ENCODE data around the gene PELI2.

The PELI2 gene

DNA sequence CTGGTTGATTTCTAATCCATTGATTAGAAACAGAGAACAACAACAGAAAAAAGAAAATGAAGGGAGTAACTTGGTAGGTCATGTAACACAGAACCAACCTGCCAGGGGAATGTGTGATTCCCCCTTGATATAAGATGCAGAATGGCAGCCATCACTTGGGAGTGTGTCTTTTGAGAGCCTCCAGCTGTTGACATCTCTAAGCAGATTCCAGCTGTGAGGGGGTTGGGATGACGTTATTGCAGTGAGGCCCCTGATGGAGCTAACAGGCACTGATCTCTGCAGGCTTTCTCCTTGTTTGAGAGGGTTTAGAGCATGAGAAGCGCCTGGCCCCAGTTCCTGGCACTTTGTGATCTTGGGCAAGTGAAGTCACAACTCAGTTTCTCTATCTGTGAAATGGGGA lies 124.9 kb downstream of the PELI2 start:
- Histone ChIP-seq H3K27ac (ENCODE audit: low read depth, low read length) (no peak overlapping the region), H3K36me3 (ENCODE audit: insufficient read depth, low read length) (no peaks in the 10 kb centered on the region), H3K79me2 (ENCODE audit: control insufficient read depth, insufficient read depth, low read length, unreplicated experiment) (no peaks in the 10 kb centered on the region), H3K27me3 (ENCODE audit: insufficient read depth, low read length) (no peaks in the 10 kb centered on the region), H3K4me1 (ENCODE audit: control insufficient read depth, insufficient read depth, low read length, unreplicated experiment) (peaks cover 29% of the 10 kb centered on the region), H3K4me3 (ENCODE audit: low read depth, low read length) (no peak overlapping the region), H2AFZ (ENCODE audit: low read length, unreplicated experiment) (no peak overlapping the region)

DNA sequence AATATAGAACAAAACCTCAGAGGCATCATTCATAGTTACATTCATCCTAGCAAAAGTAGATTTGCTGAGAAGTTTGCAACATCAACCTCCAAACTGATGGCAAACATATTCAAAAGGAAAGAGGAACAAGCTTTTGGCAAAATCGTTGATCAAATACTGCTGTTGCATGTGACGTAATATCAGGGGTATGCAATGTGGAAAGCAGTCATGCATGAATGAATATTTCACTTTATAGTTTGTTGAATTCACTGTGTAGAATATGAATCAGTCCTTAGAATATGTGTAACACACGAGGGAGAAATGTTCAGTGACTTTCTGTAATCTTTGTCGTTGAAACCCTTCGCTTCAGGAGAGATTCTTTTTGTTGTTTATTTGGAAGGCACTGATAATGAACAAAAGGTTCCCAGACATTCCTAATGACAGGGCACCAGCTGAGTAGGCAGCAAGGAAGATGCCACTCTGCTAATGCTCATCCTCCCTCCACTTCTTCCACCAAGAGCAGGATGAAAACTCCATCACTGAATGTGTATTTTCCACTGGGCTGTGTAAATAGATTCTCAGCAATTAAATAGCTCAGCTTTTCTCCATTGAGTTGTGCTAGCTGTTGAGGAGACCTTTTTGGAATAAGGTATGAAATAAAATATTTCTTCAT lies 126.1 kb downstream of the PELI2 start:
- Histone ChIP-seq H3K27me3 (ENCODE audit: insufficient read depth, low read length) (no peaks in the 10 kb centered on the region), H2AFZ (ENCODE audit: low read length, unreplicated experiment) (peak overlapping the region; percentile 70), H3K36me3 (ENCODE audit: insufficient read depth, low read length) (no peaks in the 10 kb centered on the region), H3K79me2 (ENCODE audit: control insufficient read depth, insufficient read depth, low read length, unreplicated experiment) (no peaks in the 10 kb centered on the region), H3K4me1 (ENCODE audit: control insufficient read depth, insufficient read depth, low read length, unreplicated experiment) (peaks cover 29% of the 10 kb centered on the region), H3K4me3 (ENCODE audit: low read depth, low read length) (peak overlapping the region; percentile 22; the same call in 1 of the 2 replicates), H3K27ac (ENCODE audit: low read depth, low read length) (peak overlapping the region; percentile 68)

DNA sequence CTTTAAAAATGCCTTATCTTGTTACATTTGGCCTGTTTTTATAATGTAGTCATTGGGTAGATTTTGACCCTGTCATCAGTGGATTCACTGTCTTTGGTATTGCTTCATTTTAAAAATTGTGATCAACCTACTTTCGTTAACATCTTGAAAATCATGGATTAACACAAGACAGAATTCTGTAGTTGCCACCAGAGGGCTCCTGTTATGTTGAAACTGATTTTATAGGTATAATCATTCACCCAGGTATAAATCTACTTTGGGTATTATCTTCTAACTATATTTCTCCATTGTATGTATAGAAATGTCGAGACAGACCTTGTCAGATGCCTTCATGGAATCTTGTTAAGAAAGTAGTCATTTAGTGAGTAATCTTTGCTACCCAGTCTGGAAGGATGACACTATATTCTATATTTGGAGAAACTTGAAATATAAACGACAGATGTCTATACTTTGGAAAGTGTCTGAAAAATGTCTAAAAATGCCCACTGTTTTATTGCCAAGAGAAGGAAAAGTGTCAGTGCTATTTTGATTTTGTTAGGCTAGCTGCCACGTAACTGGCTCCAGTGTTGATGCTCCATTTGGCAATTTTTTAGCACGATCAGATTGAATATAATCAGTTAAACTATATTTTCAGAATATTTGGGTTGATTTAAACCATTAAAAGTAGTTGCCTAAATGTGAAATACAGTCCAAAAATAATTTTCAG lies 129.4 kb downstream of the PELI2 start:
- Histone ChIP-seq H3K36me3 (ENCODE audit: insufficient read depth, low read length) (no peaks in the 10 kb centered on the region), H3K27ac (ENCODE audit: low read depth, low read length) (no peak overlapping the region), H3K4me1 (ENCODE audit: control insufficient read depth, insufficient read depth, low read length, unreplicated experiment) (peaks cover 16% of the 10 kb centered on the region), H3K27me3 (ENCODE audit: insufficient read depth, low read length) (no peaks in the 10 kb centered on the region), H2AFZ (ENCODE audit: low read length, unreplicated experiment) (no peak overlapping the region), H3K79me2 (ENCODE audit: control insufficient read depth, insufficient read depth, low read length, unreplicated experiment) (no peaks in the 10 kb centered on the region), H3K4me3 (ENCODE audit: low read depth, low read length) (no peak overlapping the region)

DNA sequence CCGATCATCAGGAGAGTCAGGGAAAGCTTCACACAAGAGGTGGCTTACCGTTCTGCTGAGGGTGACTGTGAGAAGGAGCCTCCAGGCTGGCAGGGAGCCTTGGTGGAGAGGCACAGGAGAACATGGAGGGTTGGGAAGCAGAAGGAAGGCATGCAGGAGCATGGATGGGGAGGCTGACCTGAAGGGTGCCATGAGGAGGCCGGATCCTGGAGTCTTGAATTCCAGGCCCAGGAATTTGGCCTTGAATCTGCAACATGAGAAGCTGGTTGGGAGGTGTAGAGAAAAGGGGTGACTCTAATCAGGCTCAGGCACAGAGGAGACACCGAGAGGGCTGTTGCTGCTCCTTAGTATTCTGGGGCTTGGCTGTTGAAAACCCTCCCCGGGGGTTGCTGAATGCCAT lies 130.2 kb downstream of the PELI2 start:
- Histone ChIP-seq H3K36me3 (ENCODE audit: insufficient read depth, low read length) (no peaks in the 10 kb centered on the region), H3K4me1 (ENCODE audit: control insufficient read depth, insufficient read depth, low read length, unreplicated experiment) (peaks cover 14% of the 10 kb centered on the region), H3K27me3 (ENCODE audit: insufficient read depth, low read length) (no peaks in the 10 kb centered on the region), H3K4me3 (ENCODE audit: low read depth, low read length) (no peak overlapping the region), H3K79me2 (ENCODE audit: control insufficient read depth, insufficient read depth, low read length, unreplicated experiment) (no peaks in the 10 kb centered on the region), H2AFZ (ENCODE audit: low read length, unreplicated experiment) (no peak overlapping the region), H3K27ac (ENCODE audit: low read depth, low read length) (no peak overlapping the region)

DNA sequence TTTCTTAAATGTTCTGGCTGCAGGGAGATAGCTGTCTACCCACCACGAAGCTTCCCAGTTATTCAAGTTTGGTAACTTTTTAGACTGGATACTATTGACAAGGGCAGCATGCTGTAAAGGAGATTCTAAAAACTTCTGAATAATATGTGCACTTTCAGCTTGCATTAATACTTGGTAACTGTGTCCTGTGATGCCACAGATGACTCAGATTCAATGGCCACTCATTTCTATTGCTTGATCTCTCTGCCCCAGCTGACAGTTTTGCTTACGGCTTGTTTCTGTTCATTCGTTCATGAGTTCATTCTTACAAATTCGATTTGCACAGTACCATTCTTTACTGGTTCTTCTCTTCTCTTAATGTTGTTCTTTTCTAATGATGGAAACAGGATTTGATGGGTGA lies 142.8 kb downstream of the PELI2 start:
- H3K27ac ChIP-seq (ENCODE audit: low read depth, low read length): no peak overlapping the region
- H3K4me1 ChIP-seq (ENCODE audit: control insufficient read depth, insufficient read depth, low read length, unreplicated experiment): no peaks in the 10 kb centered on the region
- no peaks in the 10 kb centered on the region for H3K79me2 ChIP-seq (ENCODE audit: control insufficient read depth, insufficient read depth, low read length, unreplicated experiment)
- H3K36me3 ChIP-seq (ENCODE audit: insufficient read depth, low read length): no peaks in the 10 kb centered on the region
- H3K27me3 ChIP-seq (ENCODE audit: insufficient read depth, low read length): no peaks in the 10 kb centered on the region
- no peak overlapping the region for H2AFZ ChIP-seq (ENCODE audit: low read length, unreplicated experiment)
- no peak overlapping the region for H3K4me3 ChIP-seq (ENCODE audit: low read depth, low read length)

DNA sequence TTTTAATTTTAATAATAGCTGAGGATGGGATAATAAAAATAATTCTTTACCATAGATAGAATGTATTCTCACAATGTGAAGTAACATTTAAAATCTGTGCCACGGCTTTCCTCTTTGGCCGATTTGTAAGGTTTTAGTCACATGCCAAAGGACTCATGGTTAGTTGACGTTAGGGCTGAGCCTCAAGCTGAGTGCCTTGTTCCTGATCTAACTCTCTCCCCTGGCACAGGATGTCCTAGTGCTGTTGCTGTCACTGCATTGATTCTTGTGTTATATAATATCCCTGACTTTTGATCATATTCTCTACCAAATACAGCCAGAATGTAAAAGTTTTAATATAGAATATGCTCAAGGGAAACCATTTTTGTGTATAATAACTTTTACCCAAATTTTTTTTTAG lies 144.3 kb downstream of the PELI2 start:
- Histone ChIP-seq H3K4me1 (ENCODE audit: control insufficient read depth, insufficient read depth, low read length, unreplicated experiment) (peaks cover under 1% of the 10 kb centered on the region), H3K27ac (ENCODE audit: low read depth, low read length) (no peak overlapping the region), H2AFZ (ENCODE audit: low read length, unreplicated experiment) (no peak overlapping the region), H3K27me3 (ENCODE audit: insufficient read depth, low read length) (no peaks in the 10 kb centered on the region), H3K36me3 (ENCODE audit: insufficient read depth, low read length) (no peaks in the 10 kb centered on the region), H3K4me3 (ENCODE audit: low read depth, low read length) (no peak overlapping the region), H3K79me2 (ENCODE audit: control insufficient read depth, insufficient read depth, low read length, unreplicated experiment) (no peaks in the 10 kb centered on the region)

DNA sequence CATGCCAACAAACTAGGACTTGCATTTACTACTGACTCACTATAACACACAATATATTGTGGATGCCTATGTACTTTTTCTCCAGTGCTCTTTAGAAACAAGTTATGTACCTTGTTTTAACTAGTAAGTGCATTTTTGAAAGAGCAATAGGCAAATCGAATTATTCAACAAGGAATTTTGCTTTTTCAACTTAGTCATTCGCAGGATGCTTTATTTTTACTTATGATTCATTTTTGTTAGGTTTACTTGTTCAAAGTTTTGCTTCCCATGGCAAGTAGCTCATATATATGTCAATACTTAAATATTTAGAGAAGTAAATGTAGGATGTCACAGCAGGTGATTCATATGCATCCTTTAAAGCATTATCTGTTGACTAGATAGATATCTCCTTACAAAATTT lies 149.8 kb downstream of the PELI2 start:
- H3K4me3 ChIP-seq (ENCODE audit: low read depth, low read length): no peak overlapping the region
- H3K79me2 ChIP-seq (ENCODE audit: control insufficient read depth, insufficient read depth, low read length, unreplicated experiment): no peaks in the 10 kb centered on the region
- no peaks in the 10 kb centered on the region for H3K36me3 ChIP-seq (ENCODE audit: insufficient read depth, low read length)
- H3K4me1 ChIP-seq (ENCODE audit: control insufficient read depth, insufficient read depth, low read length, unreplicated experiment): peaks cover 31% of the 10 kb centered on the region
- H2AFZ ChIP-seq (ENCODE audit: low read length, unreplicated experiment): no peak overlapping the region
- no peaks in the 10 kb centered on the region for H3K27me3 ChIP-seq (ENCODE audit: insufficient read depth, low read length)
- H3K27ac ChIP-seq (ENCODE audit: low read depth, low read length): peak overlapping the region; percentile 40

DNA sequence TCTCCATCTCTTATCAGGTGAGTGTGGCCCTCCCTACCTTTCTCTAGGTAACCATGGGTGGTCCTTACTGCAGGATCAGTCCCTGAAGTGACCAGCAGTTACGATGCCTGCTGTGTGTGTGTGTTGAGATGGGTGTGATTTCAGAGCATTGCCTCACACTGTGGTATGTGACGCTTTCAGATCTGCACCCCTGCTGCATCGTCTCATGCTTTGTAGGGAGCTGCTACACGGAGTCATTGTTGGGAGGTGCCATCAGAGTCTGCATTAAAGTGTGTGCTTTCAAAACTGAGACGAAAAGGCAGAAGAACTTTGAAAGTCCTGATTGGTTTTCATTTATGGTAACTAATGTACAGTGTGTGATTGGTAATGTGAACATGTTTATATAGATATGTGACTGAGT lies 150.5 kb downstream of the PELI2 start:
- Histone ChIP-seq H3K4me3 (ENCODE audit: low read depth, low read length) (no peak overlapping the region; the same call in 1 of the 2 replicates), H3K27me3 (ENCODE audit: insufficient read depth, low read length) (no peaks in the 10 kb centered on the region), H3K27ac (ENCODE audit: low read depth, low read length) (0 out of 2 replicates have a peak overlapping the region, but pooled peaks have one; percentile 21), H3K79me2 (ENCODE audit: control insufficient read depth, insufficient read depth, low read length, unreplicated experiment) (no peaks in the 10 kb centered on the region), H3K36me3 (ENCODE audit: insufficient read depth, low read length) (no peaks in the 10 kb centered on the region), H2AFZ (ENCODE audit: low read length, unreplicated experiment) (no peak overlapping the region), H3K4me1 (ENCODE audit: control insufficient read depth, insufficient read depth, low read length, unreplicated experiment) (peaks cover 37% of the 10 kb centered on the region)

DNA sequence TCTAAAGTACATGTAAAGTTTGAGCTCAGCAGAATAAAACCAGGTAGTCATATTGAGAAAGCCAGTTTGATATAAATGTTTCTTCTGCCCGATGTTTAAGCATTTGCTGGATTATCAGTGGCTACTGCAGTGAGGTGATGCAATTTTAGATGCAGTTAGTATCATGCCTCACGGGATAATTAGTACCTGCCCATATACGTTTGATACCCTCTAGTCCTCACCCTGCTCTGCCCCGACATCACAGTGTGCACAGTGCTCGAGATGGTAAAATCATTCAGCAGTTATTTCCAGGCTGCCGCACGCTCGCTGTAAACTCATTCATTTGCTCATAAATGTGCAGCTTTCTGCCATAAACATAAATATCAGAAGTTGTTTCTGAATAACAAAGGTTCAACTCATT lies 152.7 kb downstream of the PELI2 start:
- Histone ChIP-seq H3K36me3 (ENCODE audit: insufficient read depth, low read length) (no peaks in the 10 kb centered on the region), H3K4me3 (ENCODE audit: low read depth, low read length) (no peak overlapping the region), H3K4me1 (ENCODE audit: control insufficient read depth, insufficient read depth, low read length, unreplicated experiment) (peaks cover 38% of the 10 kb centered on the region)

DNA sequence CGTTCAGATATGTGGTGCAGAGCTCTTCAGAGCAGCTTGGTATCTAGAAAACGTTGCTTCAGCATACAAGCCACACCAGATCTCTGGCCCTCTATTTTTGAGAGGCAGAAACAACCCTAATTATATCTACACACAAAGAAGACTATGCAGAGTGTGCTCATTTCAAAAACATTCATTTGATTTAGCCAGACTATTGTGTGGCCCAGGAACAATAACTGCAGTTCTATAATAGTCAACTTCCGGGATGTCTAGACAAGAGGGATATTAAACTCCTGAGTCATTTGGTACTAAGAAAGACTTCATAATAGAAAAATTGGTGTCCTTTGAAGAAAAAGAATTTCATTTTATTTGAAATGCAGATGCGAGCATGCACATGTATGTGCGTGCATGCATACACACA lies 153.8 kb downstream of the PELI2 start:
- H3K27me3 ChIP-seq (ENCODE audit: insufficient read depth, low read length): no peaks in the 10 kb centered on the region
- H3K36me3 ChIP-seq (ENCODE audit: insufficient read depth, low read length): no peaks in the 10 kb centered on the region
- H3K4me1 ChIP-seq (ENCODE audit: control insufficient read depth, insufficient read depth, low read length, unreplicated experiment): peaks cover 38% of the 10 kb centered on the region
- peak overlapping the region; percentile 21; the same call in 1 of the 2 replicates for H3K27ac ChIP-seq (ENCODE audit: low read depth, low read length)
- no peak overlapping the region for H3K4me3 ChIP-seq (ENCODE audit: low read depth, low read length)
- H3K79me2 ChIP-seq (ENCODE audit: control insufficient read depth, insufficient read depth, low read length, unreplicated experiment): no peaks in the 10 kb centered on the region
- H2AFZ ChIP-seq (ENCODE audit: low read length, unreplicated experiment): no peak overlapping the region

More for the DNA sequence above, 152.7 kb downstream of the PELI2 start:
- H2AFZ ChIP-seq (ENCODE audit: low read length, unreplicated experiment): no peak overlapping the region
- H3K27ac ChIP-seq (ENCODE audit: low read depth, low read length): no peak overlapping the region
- H3K79me2 ChIP-seq (ENCODE audit: control insufficient read depth, insufficient read depth, low read length, unreplicated experiment): no peaks in the 10 kb centered on the region
- no peaks in the 10 kb centered on the region for H3K27me3 ChIP-seq (ENCODE audit: insufficient read depth, low read length)

DNA sequence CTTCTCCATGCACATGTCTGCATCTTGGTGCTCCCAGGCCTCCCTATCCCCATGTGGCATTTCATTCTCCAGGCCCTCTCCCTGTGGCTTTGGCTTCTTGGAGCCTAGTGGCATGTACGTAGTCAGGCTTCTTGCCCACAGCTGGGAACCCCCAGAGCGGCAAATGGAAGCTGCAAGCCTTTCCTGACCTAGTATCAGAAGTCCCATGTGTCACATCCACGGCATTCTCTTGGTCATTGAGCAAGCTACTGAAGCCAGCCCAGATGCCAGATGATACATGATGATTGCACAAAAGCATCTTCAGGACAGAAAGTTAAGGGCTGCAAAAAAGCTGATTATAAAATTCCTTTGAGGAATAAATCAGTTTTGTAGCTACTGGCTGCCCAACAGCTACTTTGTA lies 154.9 kb downstream of the PELI2 start:
- Histone ChIP-seq H3K36me3 (ENCODE audit: insufficient read depth, low read length) (no peaks in the 10 kb centered on the region), H3K27ac (ENCODE audit: low read depth, low read length) (no peak overlapping the region), H3K4me3 (ENCODE audit: low read depth, low read length) (no peak overlapping the region), H2AFZ (ENCODE audit: low read length, unreplicated experiment) (no peak overlapping the region), H3K79me2 (ENCODE audit: control insufficient read depth, insufficient read depth, low read length, unreplicated experiment) (no peaks in the 10 kb centered on the region), H3K4me1 (ENCODE audit: control insufficient read depth, insufficient read depth, low read length, unreplicated experiment) (peaks cover 31% of the 10 kb centered on the region), H3K27me3 (ENCODE audit: insufficient read depth, low read length) (no peaks in the 10 kb centered on the region)
